ENCODE data around the gene POLE2.

Gene POLE2

DNA sequence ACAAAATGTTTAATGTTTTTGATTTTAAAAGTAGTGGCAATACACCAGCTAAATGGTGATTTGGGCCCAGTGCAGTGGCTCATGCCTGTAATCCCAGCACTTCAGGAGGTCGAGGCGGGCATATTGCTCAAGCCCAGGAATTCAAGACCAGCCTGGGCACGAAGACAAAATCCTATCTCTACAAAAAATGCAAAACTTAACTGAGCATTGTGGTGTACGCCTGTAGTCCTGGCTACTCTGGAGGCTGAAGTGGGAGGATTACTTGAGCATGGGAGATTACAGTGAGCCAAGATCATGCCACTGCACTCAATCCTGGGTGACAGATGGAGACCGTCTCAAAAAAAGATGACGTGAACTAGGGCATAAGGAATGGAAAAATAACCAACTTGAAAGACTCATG is 72.2 kb downstream of the POLE2 start:
- no peak for DNase-seq

GRCh38 chr14:49614196-49614595 is 73.8 kb downstream of the POLE2 start:
- DNase-seq: no peak

GRCh38 chr14:49612671-49613070 is 75.3 kb downstream of the POLE2 start:
- DNase-seq: no peak

DNA sequence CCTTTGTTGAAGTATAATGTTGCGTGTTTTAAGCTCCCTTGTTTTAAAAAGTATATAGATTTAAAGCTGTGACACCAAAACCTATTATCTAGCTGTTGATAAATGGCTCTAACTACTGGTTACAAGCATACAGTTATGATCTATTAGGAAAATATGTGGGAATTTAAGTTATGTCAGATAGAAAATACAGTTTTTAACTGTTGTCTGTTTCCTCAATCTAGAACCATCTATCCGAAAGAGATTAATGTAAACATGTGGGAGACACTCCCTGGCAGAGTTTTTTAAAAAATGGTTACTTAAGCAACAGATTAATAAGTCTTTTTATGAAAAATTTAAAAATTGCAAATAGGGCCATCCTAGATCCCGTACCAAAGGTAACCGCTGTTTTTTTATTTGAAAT is 75.8 kb downstream of the POLE2 start:
- no peak for DNase-seq

DNA sequence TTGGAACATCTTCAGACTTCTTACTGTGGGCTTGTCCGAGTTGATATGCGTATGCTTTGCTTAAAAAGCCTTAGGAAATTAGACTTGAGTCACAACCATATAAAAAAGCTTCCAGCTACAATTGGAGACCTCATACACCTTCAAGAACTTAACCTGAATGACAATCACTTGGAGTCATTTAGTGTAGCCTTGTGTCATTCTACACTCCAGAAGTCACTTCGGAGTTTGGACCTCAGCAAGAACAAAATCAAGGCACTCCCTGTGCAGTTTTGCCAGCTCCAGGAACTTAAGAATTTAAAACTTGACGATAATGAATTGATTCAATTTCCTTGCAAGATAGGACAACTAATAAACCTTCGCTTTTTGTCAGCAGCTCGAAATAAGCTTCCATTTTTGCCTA is 80.4 kb downstream of the POLE2 start:
- DNase-seq: no peak

- DNase-seq: peak; percentile 92
Observed at GRCh38 chr14:49598485-49599300, 89.3 kb downstream of the POLE2 start, which contains the start of gene LRR1. Gene LRR1, plus strand, starts transcription at chr14:49598940. Its CDS starts 81 bp downstream, at chr14:49599021.

- DNase-seq: no peak
Observed at GRCh38 chr14:49598189-49598484, 89.9 kb downstream of the POLE2 start.

GRCh38 chr14:49594347-49595091 is 93.5 kb downstream of the POLE2 start:
- DNase-seq: no peak

Measured in NCI-H69 (cell line).